H9 (cell line): ENCODE measurements around the gene DERA. TPM values are rescaled to one million over a fixed set of nuclear protein-coding genes. Genes with fewer than 3 reads are reported as not detected.
A peak's percentile ranks its signal among the peaks of the same experiment; 100 is the strongest.

Experiments used
- DNase-seq: peaks from one replicate; pipeline ENCODE4 v3.0.0-alpha.2; 2017
- H2AFZ ChIP-seq: one replicate; pipeline ENCODE4 v1.6.1; 2013; ENCODE audit warnings: mild to moderate bottlenecking, low read length, control low read depth, moderate library complexity
- H2AK5ac ChIP-seq: 2 replicates; pipeline ENCODE4 v1.6.1; 2013; ENCODE audit warnings: low read length, control low read depth, mixed read lengths; ENCODE audit not compliant: insufficient read length
- H2BK120ac ChIP-seq: one replicate; pipeline ENCODE4 v1.6.1; 2013; ENCODE audit warnings: low read depth, mild to moderate bottlenecking, low read length, control low read depth, inconsistent platforms; ENCODE audit not compliant: poor library complexity, severe bottlenecking
- H2BK12ac ChIP-seq: 2 replicates; pipeline ENCODE4 v1.6.1; 2013; ENCODE audit warnings: low read length, control low read depth, mixed read lengths, low read depth; ENCODE audit not compliant: insufficient read length
- H2BK15ac ChIP-seq: 2 replicates; pipeline ENCODE4 v1.6.1; 2013; ENCODE audit warnings: low read depth, low read length, control low read depth
- H2BK20ac ChIP-seq: one replicate; pipeline ENCODE4 v1.6.1; 2013; ENCODE audit warnings: low read depth, mild to moderate bottlenecking, low read length, control low read depth, inconsistent platforms; ENCODE audit not compliant: poor library complexity, severe bottlenecking
- H2BK5ac ChIP-seq: 2 replicates; pipeline ENCODE4 v1.6.1; 2013; ENCODE audit warnings: low read length, control low read depth, mixed read lengths; ENCODE audit not compliant: insufficient read length
- H3K14ac ChIP-seq: 2 replicates; pipeline ENCODE4 v1.6.1; 2013; ENCODE audit warnings: low read length, control low read depth; ENCODE audit not compliant: insufficient read depth
- H3K18ac ChIP-seq: 2 replicates; pipeline ENCODE4 v1.6.1; 2013; ENCODE audit warnings: low read depth, mild to moderate bottlenecking, mixed read lengths, low read length, control low read depth; ENCODE audit not compliant: insufficient read length
- H3K23ac ChIP-seq: 2 replicates; pipeline ENCODE4 v1.6.1; 2013; ENCODE audit warnings: low read length, control low read depth, mixed read lengths, low read depth; ENCODE audit not compliant: insufficient read length
- H3K23me2 ChIP-seq: 2 replicates; pipeline ENCODE4 v1.6.1; 2013; ENCODE audit warnings: low read depth, mild to moderate bottlenecking, mixed read lengths, low read length, control low read depth; ENCODE audit not compliant: insufficient read length, poor library complexity, severe bottlenecking
- H3K27ac ChIP-seq: 2 replicates; pipeline ENCODE4 v1.5.1; 2013; ENCODE audit warnings: low read length, control low read depth, mixed read lengths, low read depth; ENCODE audit not compliant: insufficient read length
- H3K27me3 ChIP-seq: 2 replicates; pipeline ENCODE4 v1.6.1; 2013; ENCODE audit warnings: low read length, control low read depth, inconsistent platforms; ENCODE audit not compliant: insufficient read depth
- H3K4ac ChIP-seq: 2 replicates; pipeline ENCODE4 v1.6.1; 2013; ENCODE audit warnings: low read depth, mild to moderate bottlenecking, control low read depth, inconsistent platforms, low read length, moderate library complexity
- H3K4me1 ChIP-seq: 2 replicates; pipeline ENCODE4 v1.6.1; 2013; ENCODE audit warnings: low read length, control low read depth, inconsistent platforms; ENCODE audit not compliant: insufficient read depth
- H3K4me2 ChIP-seq: 2 replicates; pipeline ENCODE4 v1.6.1; 2013; ENCODE audit warnings: low read length, control low read depth, mixed read lengths; ENCODE audit not compliant: insufficient read length, insufficient read depth
- H3K56ac ChIP-seq: 2 replicates; pipeline ENCODE4 v1.6.1; 2013; ENCODE audit warnings: low read depth, mild to moderate bottlenecking, mixed read lengths, low read length, control low read depth; ENCODE audit not compliant: insufficient read length
- H3K79me1 ChIP-seq: 2 replicates; pipeline ENCODE4 v1.6.1; 2013; ENCODE audit warnings: low read depth, mild to moderate bottlenecking, moderate library complexity, low read length, control low read depth, inconsistent platforms; ENCODE audit not compliant: insufficient read depth, poor library complexity, severe bottlenecking
- H3K79me2 ChIP-seq: 2 replicates; pipeline ENCODE4 v1.6.1; 2013; ENCODE audit warnings: low read length, control low read depth, inconsistent platforms; ENCODE audit not compliant: insufficient read depth
- H3K9ac ChIP-seq: 2 replicates; pipeline ENCODE4 v1.6.1; 2013; ENCODE audit warnings: low read length, control low read depth, mixed read lengths; ENCODE audit not compliant: insufficient read length; ENCODE audit errors: extremely low read depth
- H3K9me3 ChIP-seq: one replicate; pipeline ENCODE4 v1.6.1; 2013; ENCODE audit warnings: low read depth, low read length, inconsistent platforms; ENCODE audit not compliant: control insufficient read depth
- H3T11ph ChIP-seq: one replicate; pipeline ENCODE4 v1.6.1; 2013; ENCODE audit warnings: mild to moderate bottlenecking, low read length, control low read depth, inconsistent platforms
- H4K20me1 ChIP-seq: one replicate; pipeline ENCODE4 v1.6.1; 2013; ENCODE audit not compliant: control insufficient read depth, insufficient read length, insufficient read depth
- H4K5ac ChIP-seq: 2 replicates; pipeline ENCODE4 v1.6.1; 2013; ENCODE audit warnings: low read depth, mild to moderate bottlenecking, mixed read lengths, low read length, control low read depth; ENCODE audit not compliant: insufficient read length
- H4K8ac ChIP-seq: replicated peaks from 2 replicates; pipeline ENCODE4 v1.6.1; 2013; ENCODE audit warnings: low read length, control low read depth, mixed read lengths, low read depth; ENCODE audit not compliant: insufficient read length
- H4K91ac ChIP-seq: 2 replicates; pipeline ENCODE4 v1.6.1; 2013; ENCODE audit warnings: low read depth, mild to moderate bottlenecking, moderate library complexity, mixed read lengths, low read length, control low read depth; ENCODE audit not compliant: insufficient read length
- H3K27ac Mint-ChIP-seq, 3 experiments: 2 replicates in 2 of 3; 3 replicates in 1 of 3; pipeline ENCODE4 v1.8.0; 2020 to 2021; ENCODE audit warnings: mixed read lengths in 3 of 3, mild to moderate bottlenecking in 1 of 3, moderate library complexity in 1 of 3
- H3K27me3 Mint-ChIP-seq: 2 replicates; pipeline ENCODE4 v1.8.0; 2021; ENCODE audit warnings: low read depth, mild to moderate bottlenecking, moderate library complexity, mixed read lengths
- H3K36me3 Mint-ChIP-seq, 3 experiments: 2 replicates in 2 of 3; 3 replicates in 1 of 3; pipeline ENCODE4 v1.8.0; 2020 to 2021; ENCODE audit warnings: low read depth in 3 of 3, mixed read lengths in 3 of 3; ENCODE audit not compliant: insufficient read depth in 1 of 3
- H3K4me1 Mint-ChIP-seq, 2 experiments: 2 replicates each; pipeline ENCODE4 v1.8.0; 2020; ENCODE audit warnings: mixed read lengths in 2 of 2
- H3K4me3 Mint-ChIP-seq, 2 experiments: 2 replicates in 1 of 2; 3 replicates in 1 of 2; pipeline ENCODE4 v1.8.0; 2020 to 2021; ENCODE audit warnings: mild to moderate bottlenecking in 2 of 2, mixed read lengths in 2 of 2, moderate library complexity in 1 of 2
- H3K9me3 Mint-ChIP-seq, 2 experiments: 2 replicates in 1 of 2; 3 replicates in 1 of 2; pipeline ENCODE4 v1.8.0; 2020; ENCODE audit warnings: mild to moderate bottlenecking in 2 of 2, mixed read lengths in 2 of 2, moderate library complexity in 1 of 2
- WGBS: extraction: QIAGEN DNeasy Blood & Tissue Kit; methylation state at CpG from one replicate; pipeline ENCODE4 v1.1.7; 2013; ENCODE audit warnings: missing lambda C conversion rate, low lambda C conversion rate, mixed read lengths; ENCODE audit not compliant: insufficient read length; ENCODE audit errors: extremely low coverage; 5-methylcytosine and 5-hydroxymethylcytosine counted together
- total RNA-seq: library from RNA; stranded (reverse); gene quantifications from 2 replicates; pipeline ENCODE4 v1.2.1, GENCODE V29; 2021
- TF ChIP-seq, protein P1 (sequence below): fragments of 200-600 bp; sonication (generic); conservative IDR thresholded peaks from 3 replicates; pipeline ENCODE4 v1.8.0; 2021; ENCODE audit warnings: antibody characterized with exemption, mild to moderate bottlenecking

Gene DERA
- total RNA-seq, 1 experiment from 2014 or later, result 20.9 TPM

DNA sequence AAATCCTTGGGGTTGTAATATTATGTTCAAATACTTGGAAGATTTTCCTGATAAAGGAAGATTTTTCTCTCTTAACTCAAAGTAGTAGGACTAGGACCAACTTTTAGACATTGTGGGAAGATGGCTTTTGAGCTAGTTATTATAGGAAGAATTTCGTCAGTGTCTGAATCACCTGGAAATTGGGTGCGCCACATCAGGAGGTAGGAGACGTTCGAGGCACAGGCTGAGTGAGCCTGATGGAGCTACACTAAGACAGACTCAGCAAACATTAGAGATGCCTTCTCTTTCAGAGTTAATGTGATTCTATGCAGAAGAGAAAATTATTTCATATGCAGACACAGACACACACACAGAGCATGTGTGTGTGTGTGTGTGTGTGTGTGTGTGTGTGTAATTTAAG lies 84.7 kb downstream of the DERA start:
- no peaks in the 10 kb centered on the region for H3K79me2 ChIP-seq
- DNase-seq, result no peak
- H4K8ac ChIP-seq, result no peak overlapping the region
- no peak overlapping the region for H4K91ac ChIP-seq
- no peak overlapping the region for H3K23ac ChIP-seq
- H3K4ac ChIP-seq, result no peak overlapping the region
- H3K56ac ChIP-seq, result no peak overlapping the region
- Mint-ChIP-seq H3K4me1 (no peaks in the 10 kb centered on the region), H3K27me3 (no peaks in the 10 kb centered on the region), H3K4me3 (no peak overlapping the region), H3K27ac (peak overlapping the region in 1 of 3 experiments; percentile 18; a peak in 1 of 7 replicates), H3K9me3 (no peaks in the 10 kb centered on the region), H3K36me3 (no peaks in the 10 kb centered on the region)
- H2AFZ ChIP-seq, result no peak overlapping the region
- H2BK120ac ChIP-seq, result no peak overlapping the region
- H3K18ac ChIP-seq, result no peak overlapping the region
- no peak overlapping the region for H2BK5ac ChIP-seq
- no peak overlapping the region for H3T11ph ChIP-seq
- no peaks in the 10 kb centered on the region for H4K20me1 ChIP-seq
- H3K14ac ChIP-seq, result no peak overlapping the region
- no peak overlapping the region for H4K5ac ChIP-seq
- no peaks in the 10 kb centered on the region for H3K27me3 ChIP-seq
- H2BK15ac ChIP-seq, result no peak overlapping the region
- no peak overlapping the region for H3K4me2 ChIP-seq
- no peaks in the 10 kb centered on the region for H3K9me3 ChIP-seq
- WGBS, result no CpG with 5 or more reads among the region's 4 CpGs
- no peaks in the 10 kb centered on the region for H3K23me2 ChIP-seq
- H3K9ac ChIP-seq, result no peak overlapping the region
- no peaks in the 10 kb centered on the region for H3K4me1 ChIP-seq
- H2BK12ac ChIP-seq, result no peak overlapping the region
- TF ChIP-seq, protein P1, sequence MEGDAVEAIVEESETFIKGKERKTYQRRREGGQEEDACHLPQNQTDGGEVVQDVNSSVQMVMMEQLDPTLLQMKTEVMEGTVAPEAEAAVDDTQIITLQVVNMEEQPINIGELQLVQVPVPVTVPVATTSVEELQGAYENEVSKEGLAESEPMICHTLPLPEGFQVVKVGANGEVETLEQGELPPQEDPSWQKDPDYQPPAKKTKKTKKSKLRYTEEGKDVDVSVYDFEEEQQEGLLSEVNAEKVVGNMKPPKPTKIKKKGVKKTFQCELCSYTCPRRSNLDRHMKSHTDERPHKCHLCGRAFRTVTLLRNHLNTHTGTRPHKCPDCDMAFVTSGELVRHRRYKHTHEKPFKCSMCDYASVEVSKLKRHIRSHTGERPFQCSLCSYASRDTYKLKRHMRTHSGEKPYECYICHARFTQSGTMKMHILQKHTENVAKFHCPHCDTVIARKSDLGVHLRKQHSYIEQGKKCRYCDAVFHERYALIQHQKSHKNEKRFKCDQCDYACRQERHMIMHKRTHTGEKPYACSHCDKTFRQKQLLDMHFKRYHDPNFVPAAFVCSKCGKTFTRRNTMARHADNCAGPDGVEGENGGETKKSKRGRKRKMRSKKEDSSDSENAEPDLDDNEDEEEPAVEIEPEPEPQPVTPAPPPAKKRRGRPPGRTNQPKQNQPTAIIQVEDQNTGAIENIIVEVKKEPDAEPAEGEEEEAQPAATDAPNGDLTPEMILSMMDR, result no peak
- H3K27ac ChIP-seq, result no peak overlapping the region
- no peak overlapping the region for H2BK20ac ChIP-seq
- no peak overlapping the region for H2AK5ac ChIP-seq
- H3K79me1 ChIP-seq, result no peaks in the 10 kb centered on the region
